K562 (cell line): ENCODE results near the gene HTR2A. TPM values are rescaled to one million over a fixed set of nuclear protein-coding genes. Genes with fewer than 3 reads are reported as not detected.

Experiments
- ATAC-seq: fragments of 200-7000 bp; cut with Tn5 transposase; 3 replicates; pipeline ENCODE4 v1.9.1; 2020; ENCODE audit warnings: moderate library complexity
- BruUV-seq: library from RNA; stranded (reverse); fragments of 400-500 nt; replicated peaks from 2 replicates; lab custom pipeline; 2021; lab: Mats Ljungman, UMichigan
- CTCF ChIA-PET: fragments of 300-600 bp; formaldehyde crosslinking; extraction: SDS; loops from one replicate; lab custom pipeline; 2021; ENCODE audit warnings: low intra/inter-chr PET ratio; lab: Yijun Ruan, JAX
- POLR2A ChIA-PET: fragments of 300-600, 350-650 bp; sonication (Branson Sonifier 250); formaldehyde crosslinking; extraction: SDS; loops from one replicate; lab custom pipeline; 2021; ENCODE audit warnings: antibody characterized with exemption, inconsistent platforms; lab: Yijun Ruan, JAX
- DNase-seq, 4 experiments: peaks; one replicate each; pipeline versions ENCODE4 v3.0.0 to v3.0.0-alpha.2; 2011 to 2018; ENCODE audit warnings: low spot score in 3 of 4, mixed read lengths in 3 of 4; ENCODE audit errors: extremely low read depth in 1 of 4
- FAIRE-seq: peaks from 2 replicates; lab custom pipeline; 2011; peaks lifted over from hg19 to GRCh38; lab: Jason Lieb, UNC
- H2AFZ ChIP-seq: 2 replicates; pipeline ENCODE4 v1.6.0; 2011; ENCODE audit warnings: low read depth, low read length, control low read depth, inconsistent platforms
- H3K27ac ChIP-seq: fragments of 200-600 bp; 3 replicates; pipeline ENCODE4 v1.8.0; 2011; ENCODE audit warnings: low read depth, mild to moderate bottlenecking, control low read depth, inconsistent platforms, low read length, moderate library complexity, mixed read lengths; ENCODE audit errors: extremely low read depth
- H3K27me3 ChIP-seq, 2 experiments: fragments of 300-600 bp in 1 of 2; 2 replicates in 1 of 2; 3 replicates in 1 of 2; pipeline versions ENCODE4 v1.6.0 to v1.8.0; 2011; ENCODE audit warnings: inconsistent platforms in 2 of 2, low read length in 2 of 2, mild to moderate bottlenecking in 1 of 2, mixed read lengths in 1 of 2, moderate library complexity in 1 of 2; ENCODE audit not compliant: control insufficient read depth in 2 of 2, insufficient read depth in 2 of 2
- H3K36me3 ChIP-seq: fragments of 300-600 bp; 3 replicates; pipeline ENCODE4 v1.8.0; 2011; ENCODE audit warnings: mild to moderate bottlenecking, low read length, inconsistent platforms; ENCODE audit not compliant: control insufficient read depth, insufficient read depth
- H3K4me1 ChIP-seq, 2 experiments: fragments of 200-600 bp in 1 of 2; replicated peaks in 1 of 2; 2 replicates in 1 of 2; 3 replicates in 1 of 2; pipeline versions ENCODE4 v1.5.1 to v1.8.0; 2011; ENCODE audit warnings: inconsistent platforms in 2 of 2, low read length in 2 of 2, mild to moderate bottlenecking in 1 of 2, mixed read lengths in 1 of 2, moderate library complexity in 1 of 2; ENCODE audit not compliant: control insufficient read depth in 2 of 2, insufficient read depth in 2 of 2
- H3K4me2 ChIP-seq: 2 replicates; pipeline ENCODE4 v1.6.1; 2011; ENCODE audit warnings: low read length, control low read depth, inconsistent platforms, mixed read lengths; ENCODE audit not compliant: insufficient read depth
- H3K4me3 ChIP-seq: fragments of 200-600 bp; sonication (generic), shearing (Covaris generic); 2 replicates; pipeline ENCODE4 v1.5.1; 2016; ENCODE audit warnings: control low read depth, inconsistent platforms
- H3K79me2 ChIP-seq: fragments of 200-600 bp; 3 replicates; pipeline ENCODE4 v1.8.0; 2011; ENCODE audit warnings: low read length, inconsistent platforms; ENCODE audit not compliant: control insufficient read depth, insufficient read depth
- H3K9ac ChIP-seq, 2 experiments: 2 replicates each; pipeline versions ENCODE4 v1.6.0 to v1.6.1; 2011; ENCODE audit warnings: low read depth in 2 of 2, low read length in 2 of 2, control low read depth in 1 of 2, inconsistent platforms in 1 of 2, mild to moderate bottlenecking in 1 of 2, mixed read lengths in 1 of 2; ENCODE audit not compliant: insufficient read depth in 1 of 2
- H3K9me1 ChIP-seq: one replicate; pipeline ENCODE4 v1.6.0; 2011; ENCODE audit warnings: inconsistent platforms, mild to moderate bottlenecking, low read length, moderate library complexity; ENCODE audit not compliant: control insufficient read depth, insufficient read depth
- H3K9me3 ChIP-seq: replicated peaks from 2 replicates; pipeline ENCODE4 v1.5.1; 2011; ENCODE audit warnings: low read depth, low read length, inconsistent platforms; ENCODE audit not compliant: control insufficient read depth, insufficient read depth
- H4K20me1 ChIP-seq: replicated peaks from 2 replicates; pipeline ENCODE4 v1.6.1; 2011; ENCODE audit warnings: low read length, inconsistent platforms, mixed read lengths; ENCODE audit not compliant: control insufficient read depth, insufficient read depth
- ARID3A ChIP-seq: IDR thresholded peaks from 2 replicates; pipeline ENCODE4 v1.6.1; 2012; ENCODE audit warnings: low read depth, low read length, improper control_type of control experiment, borderline replicate concordance
- BRCA1 ChIP-seq, 2 experiments: fragments of 450-650 bp in 1 of 2; sonication (generic) in 1 of 2; formaldehyde crosslinking in 1 of 2; IDR thresholded peaks; 2 replicates each; pipeline versions ENCODE4 v1.5.0 to v1.6.1; 2017 to 2020; ENCODE audit warnings: mild to moderate bottlenecking in 1 of 2, missing genetic modification reagents in 1 of 2
- FOSL1 ChIP-seq: fragments of 200-800 bp; sonication (Bioruptor generic); conservative IDR thresholded peaks from 2 replicates; pipeline ENCODE4 v1.6.1; 2016; ENCODE audit warnings: missing genetic modification characterization, missing compliant biosample characterization
- GABPB1 ChIP-seq: sonication (generic); formaldehyde crosslinking; IDR thresholded peaks from 2 replicates; pipeline ENCODE4 v1.8.0; 2022; ENCODE audit warnings: mild to moderate bottlenecking, missing genetic modification reagents
- PML ChIP-seq: IDR thresholded peaks from 2 replicates; pipeline ENCODE4 v1.6.1; 2012; ENCODE audit warnings: low read length, inconsistent platforms
- POLR2A ChIP-seq: fragments of 450-650 bp; conservative IDR thresholded peaks from 2 replicates; pipeline ENCODE4 v1.6.1; 2016
- POLR2AphosphoS2 ChIP-seq: IDR thresholded peaks from 2 replicates; pipeline ENCODE4 v1.6.1; 2012; ENCODE audit warnings: low read length, improper control_type of control experiment
- RBM25 ChIP-seq: fragments of 200-400 bp; formaldehyde crosslinking; IDR thresholded peaks from 2 replicates; pipeline ENCODE4 v1.6.1; 2018; ENCODE audit warnings: low read length, low read depth, moderate library complexity; ENCODE audit not compliant: severe bottlenecking
- TRIM25 ChIP-seq: fragments of 450-650 bp; IDR thresholded peaks from 2 replicates; pipeline ENCODE4 v1.7.0; 2016; ENCODE audit warnings: borderline replicate concordance
- VEZF1 ChIP-seq: fragments of 200-800 bp; sonication (Bioruptor generic); IDR thresholded peaks from 2 replicates; pipeline ENCODE4 v1.6.1; 2017; ENCODE audit warnings: missing genetic modification characterization, missing compliant biosample characterization
- ZFP36 ChIP-seq: fragments of 150-350 bp; IDR thresholded peaks from 2 replicates; pipeline ENCODE4 v1.6.1; 2018; ENCODE audit warnings: low read length, low read depth; ENCODE audit not compliant: partially characterized antibody
- ZNF280A ChIP-seq: fragments of 450-650 bp; IDR thresholded peaks from 2 replicates; pipeline ENCODE4 v1.6.1; 2018; ENCODE audit warnings: mild to moderate bottlenecking, low read depth; ENCODE audit not compliant: partially characterized antibody
- ZNF79 ChIP-seq: fragments of 250-450 bp; sonication (Bioruptor Pico); IDR thresholded peaks from 2 replicates; pipeline ENCODE4 v1.4.0; 2020; ENCODE audit warnings: low read depth, mild to moderate bottlenecking, moderate library complexity
- WGBS: fragments of 100-300 bp; shearing (Covaris generic); methylation state at CpG from one replicate; pipeline ENCODE4 v1.1.6; 2016; ENCODE audit warnings: low coverage, mixed read lengths; ENCODE audit not compliant: insufficient coverage; ENCODE audit errors: missing lambda C conversion rate; 5-methylcytosine and 5-hydroxymethylcytosine counted together
- in situ Hi-C: fragments of 300-500 bp; cut with MboI; formaldehyde crosslinking; loops from 4 replicates; pipeline ENCODE4 v1.15.0; 2018; ENCODE audit warnings: inconsistent platforms, mixed read lengths
- intact Hi-C: fragments of 100-400 bp; cut with micrococcal nuclease; formaldehyde crosslinking; loops from 2 replicates; pipeline ENCODE4 v1.14.2; 2022
- polyA plus RNA-seq, 8 experiments: library from polyadenylated mRNA; depleted of rRNA in 4 of 8; stranded (reverse) in 5 of 8; unstranded in 3 of 8; fragments of >200 nt; fragmentation: Nextera tagmentation in 2 of 8; fragmentation: Illumina TruSeq in 1 of 8; extraction: Ambion mirVana in 2 of 8; extraction: Trizol in 1 of 8; gene quantifications; 2 replicates each; pipeline versions ENCODE4 v1.2.1 to v1.2.3, GENCODE V29; 2011 to 2014; ENCODE audit warnings: inconsistent platforms in 1 of 8, missing spikeins in 1 of 8
- total RNA-seq, 7 experiments: library from RNA; depleted of rRNA in 6 of 7; stranded (reverse); fragments of >200 nt in 6 of 7; fragmentation: Illumina TruSeq in 2 of 7; extraction: Trizol in 2 of 7; gene quantifications; 2 replicates each; pipeline versions ENCODE4 v1.2.1 to v1.2.3, GENCODE V29; 2011 to 2021; ENCODE audit warnings: low replicate concordance in 1 of 7

The HTR2A gene
- total and polyA plus RNA-seq, 9 of the 15 experiments (the other 6 are each of a cell fraction or from before 2014, with no cell fraction given), result not detected

- TF ChIP-seq ZNF280A, result no peak
- TF ChIP-seq TRIM25, result no peak
- TF ChIP-seq FOSL1, result no peak
- TF ChIP-seq, all 486 proteins: peak for 0
Measured at GRCh38 chr13:46852168-46852567, 44.7 kb downstream of the HTR2A start (continued).

GRCh38 chr13:46850214-46850613, 46.6 kb downstream of the HTR2A start:
- H4K20me1 ChIP-seq, result no peaks in the 10 kb centered on the region
- in situ Hi-C loops, result no loop called here
- H3K27ac ChIP-seq, result no peak overlapping the region
- H3K4me2 ChIP-seq, result no peak overlapping the region
- intact Hi-C loops, result no loop called here
- 0 out of 5 replicates have a peak, but pooled peaks cover 0 to 3% of the 10 kb centered on the region in 2 experiments for H3K27me3 ChIP-seq
- POLR2A ChIA-PET, result interaction anchor here (0.6 kb wide), 1 partner anchor 152 kb away, joined by 3 read pairs; no protein-coding TSS in a partner anchor
- 0% methylated on average over 1 of the region's 1 CpG for WGBS
- TF ChIP-seq ZFP36 (peak; percentile 26), POLR2AphosphoS2 (no peak), PML (no peak), GABPB1 (CRISPR knock-in tag) (no peak), ARID3A (no peak), POLR2A (no peak), RBM25 (peak; percentile 64), VEZF1 (no peak), ZNF79 (CRISPR knock-in tag) (no peak), BRCA1 (IDR thresholded peaks at IDR 0.05) (no peak), BRCA1 (CRISPR knock-in tag; IDR thresholded peaks at IDR 0.05) (no peak)
- TF ChIP-seq, all 486 proteins: peak for 2
- ATAC-seq, result no peak
- no TSS peak for BruUV-seq
- DNase-seq, result no peak
- H3K9me3 ChIP-seq, result no peaks in the 10 kb centered on the region
- H3K4me3 ChIP-seq, result no peak overlapping the region
- CTCF ChIA-PET, result no interaction called here
- H3K4me1 ChIP-seq, result no peaks in the 10 kb centered on the region
- no peak overlapping the region for H2AFZ ChIP-seq
- no peaks in the 10 kb centered on the region for H3K9me1 ChIP-seq
- no peak overlapping the region for H3K9ac ChIP-seq
- no peaks in the 10 kb centered on the region for H3K79me2 ChIP-seq
- no peaks in the 10 kb centered on the region for H3K36me3 ChIP-seq
- no peak for FAIRE-seq
